GM19239 (cell line): ENCODE measurements around the gene ERP27.

Source experiments
- DNase-seq: peaks from one replicate; pipeline ENCODE4 v3.0.0; 2011; ENCODE audit warnings: low spot score; ENCODE audit not compliant: insufficient read length
- FAIRE-seq: peaks from 2 replicates; lab custom pipeline; 2011; peaks lifted over from hg19 to GRCh38; lab: Jason Lieb, UNC

ERP27 gene

GRCh38 chr12:14879222-14879933, 59.0 kb downstream of the ERP27 start:
- no peak for FAIRE-seq
- DNase-seq: no peak

GRCh38 chr12:14878488-14878887, 59.8 kb downstream of the ERP27 start:
- FAIRE-seq: no peak

GRCh38 chr12:14876833-14877232, 61.5 kb downstream of the ERP27 start:
- DNase-seq (no peak), FAIRE-seq (no peak)

More at GRCh38 chr12:14878488-14878887, 59.8 kb downstream of the ERP27 start:
- DNase-seq: no peak

GRCh38 chr12:14874882-14875281, 63.5 kb downstream of the ERP27 start:
- FAIRE-seq (no peak), DNase-seq (no peak)

GRCh38 chr12:14873440-14874185, 64.7 kb downstream of the ERP27 start:
- FAIRE-seq: no peak
- no peak for DNase-seq

GRCh38 chr12:14871886-14872285, 66.5 kb downstream of the ERP27 start:
- no peak for DNase-seq
- FAIRE-seq: no peak

- no peak for FAIRE-seq
- DNase-seq: no peak
Measured at GRCh38 chr12:14871247-14871646, 67.1 kb downstream of the ERP27 start.

GRCh38 chr12:14868916-14869506, 69.3 kb downstream of the ERP27 start:
- FAIRE-seq (no peak), DNase-seq (no peak)
